Measurements from ENCODE around the gene MYL2.

- TF ChIP-seq CTCF (IDR thresholded peaks at IDR 0.05) (no peak), EP300 (IDR thresholded peaks at IDR 0.05) (no peak)
These were observed 659 bp downstream of the MYL2 start for GRCh38 chr12:110919720-110920119.
